OCI-LY1 (cell line): ENCODE measurements around the gene CDH23.

Source experiments
- CTCF ChIP-seq: fragments of 200-600 bp; sonication (generic), shearing (Covaris generic); IDR thresholded peaks from 2 replicates; pipeline ENCODE4 v1.5.1; 2017; ENCODE audit warnings: mild to moderate bottlenecking, antibody characterized with exemption, low read length, moderate library complexity, mixed read lengths
- EZH2 ChIP-seq: fragments of 200-600 bp; sonication (generic), shearing (Covaris generic); IDR thresholded peaks from 2 replicates; pipeline ENCODE4 v1.8.0; 2017; ENCODE audit warnings: borderline replicate concordance, mixed run types, mild to moderate bottlenecking, antibody characterized with exemption, low read length, moderate library complexity, mixed read lengths

- TF ChIP-seq CTCF (no peak), EZH2 (no peak)
Observed at GRCh38 chr10:71575934-71576801, 179.4 kb downstream of the CDH23 start.
